ENCODE measurements around the gene FXYD6.

The FXYD6 gene

DNA sequence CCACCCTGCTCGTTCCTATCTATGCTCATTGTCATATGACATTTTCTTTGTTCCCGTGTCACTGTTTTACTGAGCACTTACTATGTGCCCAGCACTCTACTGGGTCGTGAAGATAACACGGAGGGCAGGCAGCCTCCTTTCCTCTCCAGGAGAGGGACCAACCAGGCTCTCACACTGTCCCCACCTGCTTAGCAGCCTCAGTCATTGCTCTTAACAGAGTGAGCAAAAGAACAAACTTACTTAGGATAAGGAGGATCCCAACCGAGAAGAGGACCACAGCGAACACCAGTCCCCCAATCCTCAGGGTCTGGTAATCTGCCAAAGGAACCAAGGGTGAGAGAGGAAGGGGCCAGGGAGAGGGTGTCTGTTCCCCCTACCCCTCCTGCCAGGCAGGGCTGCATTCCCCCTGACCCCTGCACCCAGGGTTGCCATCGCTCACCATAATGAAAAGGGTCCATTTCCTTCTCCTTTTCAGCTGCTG lies 34.9 kb downstream of the FXYD6 start:
- DNase-seq, result no peak

DNA sequence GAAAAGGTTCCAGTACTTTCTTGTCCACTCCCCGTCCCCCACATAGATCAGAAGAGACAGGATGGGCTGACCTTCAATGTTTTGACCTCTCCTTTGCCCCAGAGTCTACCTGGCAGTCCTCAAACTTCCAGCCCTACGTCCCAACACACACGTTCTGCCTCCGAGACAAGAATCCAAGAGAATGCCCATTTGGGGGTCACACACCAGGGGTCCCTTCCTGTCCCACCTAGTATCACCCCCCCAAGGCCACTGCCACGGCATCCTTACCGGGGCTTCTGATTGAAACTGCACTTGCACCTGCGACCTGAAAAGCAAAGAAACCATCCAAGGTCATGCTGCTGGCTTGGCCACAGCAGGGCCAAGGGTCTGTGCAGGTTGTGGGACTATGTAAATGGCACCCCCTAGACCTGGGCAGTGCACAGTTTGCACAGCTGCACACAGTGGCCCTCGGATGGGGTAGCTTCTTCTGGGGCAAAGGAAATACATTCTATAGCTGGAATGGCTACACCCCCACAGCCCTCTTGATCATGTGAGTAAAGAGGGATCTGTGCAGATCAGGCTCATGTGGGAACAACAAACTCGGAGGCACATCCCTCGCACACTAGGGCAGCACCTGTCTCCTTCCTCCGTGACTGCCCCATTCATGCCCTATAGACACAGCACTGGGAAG lies 35.4 kb downstream of the FXYD6 start:
- no peak for DNase-seq

DNA sequence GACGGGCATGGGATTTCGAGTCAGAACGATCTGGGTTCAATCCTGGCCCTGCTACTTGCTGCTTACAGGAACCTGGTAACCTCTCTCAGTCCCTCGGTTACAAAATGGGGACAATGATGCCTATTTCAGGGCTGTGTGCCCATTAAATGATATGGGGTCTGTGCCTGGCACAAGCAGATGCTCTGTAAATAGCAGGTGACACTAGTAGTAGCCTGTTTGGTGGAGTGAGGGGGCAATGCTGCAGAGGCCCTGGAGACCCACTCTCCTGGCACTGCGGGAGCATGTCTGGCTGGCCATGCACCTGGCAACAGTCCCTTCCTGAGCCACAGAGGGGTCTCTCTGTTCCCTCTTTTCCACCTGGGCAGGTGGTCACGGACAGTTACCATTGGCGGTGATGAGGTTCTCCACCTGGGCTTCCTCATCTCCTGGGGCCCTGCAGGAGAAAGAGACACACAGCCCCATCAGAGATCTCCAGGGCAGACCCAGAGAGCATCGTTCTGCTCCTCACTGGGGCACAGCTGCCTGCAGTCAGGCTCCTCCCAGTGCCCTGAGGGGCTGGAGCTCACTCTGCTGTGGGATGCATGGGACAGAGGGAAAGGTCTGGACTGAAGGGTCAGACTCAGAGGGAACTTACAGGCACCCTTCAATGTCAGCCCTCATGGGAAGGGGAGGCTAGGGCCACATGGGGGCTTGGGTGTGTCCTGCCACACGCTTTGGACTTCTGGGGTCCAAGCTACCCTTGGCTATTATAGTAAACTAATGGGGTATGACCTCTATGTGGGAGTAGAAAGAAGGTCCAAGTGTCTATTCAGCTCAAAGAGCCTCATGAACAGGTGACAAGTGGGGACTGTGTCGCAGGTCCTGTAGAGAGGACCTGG lies 36.3 kb downstream of the FXYD6 start:
- DNase-seq, result no peak

GRCh38 chr11:117839380-117839881 lies 37.0 kb downstream of the FXYD6 start:
- no peak for DNase-seq

DNA sequence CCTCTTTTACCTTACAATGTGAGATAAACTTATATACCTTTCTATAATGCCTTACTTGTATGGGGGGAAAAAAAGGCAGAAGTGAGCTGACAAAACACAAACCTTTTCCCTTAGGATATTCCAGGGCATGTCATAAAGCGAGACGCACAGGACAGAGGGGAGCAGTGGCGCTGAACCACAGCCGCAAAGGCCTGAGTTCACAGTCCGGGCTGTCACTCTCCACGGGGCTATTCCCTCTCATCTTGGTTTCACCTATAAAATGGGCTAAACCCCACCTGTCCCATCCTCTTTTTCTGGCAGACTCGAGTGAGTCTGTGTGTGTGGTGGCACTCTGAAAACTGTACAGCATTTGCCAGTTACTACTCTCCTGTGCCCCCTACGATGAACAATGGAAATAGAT lies 37.6 kb downstream of the FXYD6 start:
- no peak for DNase-seq

- DNase-seq, result no peak
Measured at GRCh38 chr11:117837791-117838190, 38.7 kb downstream of the FXYD6 start.

DNA sequence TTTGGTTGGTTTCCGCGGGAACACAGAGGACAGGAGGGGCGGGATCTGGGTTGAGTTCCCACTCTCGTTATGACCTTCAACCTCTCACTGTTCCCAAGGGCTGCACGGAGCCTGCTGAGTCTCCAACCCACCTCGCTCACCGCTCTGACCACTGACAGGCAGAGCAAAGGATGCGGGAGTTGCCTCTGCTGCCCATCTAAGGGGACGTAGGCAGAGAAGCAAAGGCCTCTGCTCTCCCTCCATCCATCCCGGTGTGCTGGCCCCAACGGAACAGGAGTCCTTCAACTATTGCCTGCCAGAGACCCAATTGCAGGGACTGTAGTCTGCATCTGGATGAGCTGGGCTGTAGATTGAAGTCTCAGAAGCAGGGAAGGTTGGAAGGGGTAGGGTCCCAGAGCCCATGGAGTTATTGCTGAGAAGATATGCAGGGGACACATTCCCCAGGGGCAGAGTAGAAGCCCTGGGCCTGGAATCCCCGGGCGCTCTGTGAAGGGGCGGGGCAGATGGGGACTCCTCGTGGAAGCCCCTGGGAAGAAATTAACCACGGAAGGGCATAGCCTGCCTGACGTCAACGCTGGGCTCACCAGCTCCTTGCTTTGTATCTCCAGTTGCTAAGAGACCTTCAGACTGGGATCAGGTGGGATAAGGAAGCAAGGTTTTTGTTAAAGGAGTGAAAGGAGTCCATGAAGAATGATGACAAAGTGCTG lies 39.2 kb downstream of the FXYD6 start:
- no peak for DNase-seq

DNA sequence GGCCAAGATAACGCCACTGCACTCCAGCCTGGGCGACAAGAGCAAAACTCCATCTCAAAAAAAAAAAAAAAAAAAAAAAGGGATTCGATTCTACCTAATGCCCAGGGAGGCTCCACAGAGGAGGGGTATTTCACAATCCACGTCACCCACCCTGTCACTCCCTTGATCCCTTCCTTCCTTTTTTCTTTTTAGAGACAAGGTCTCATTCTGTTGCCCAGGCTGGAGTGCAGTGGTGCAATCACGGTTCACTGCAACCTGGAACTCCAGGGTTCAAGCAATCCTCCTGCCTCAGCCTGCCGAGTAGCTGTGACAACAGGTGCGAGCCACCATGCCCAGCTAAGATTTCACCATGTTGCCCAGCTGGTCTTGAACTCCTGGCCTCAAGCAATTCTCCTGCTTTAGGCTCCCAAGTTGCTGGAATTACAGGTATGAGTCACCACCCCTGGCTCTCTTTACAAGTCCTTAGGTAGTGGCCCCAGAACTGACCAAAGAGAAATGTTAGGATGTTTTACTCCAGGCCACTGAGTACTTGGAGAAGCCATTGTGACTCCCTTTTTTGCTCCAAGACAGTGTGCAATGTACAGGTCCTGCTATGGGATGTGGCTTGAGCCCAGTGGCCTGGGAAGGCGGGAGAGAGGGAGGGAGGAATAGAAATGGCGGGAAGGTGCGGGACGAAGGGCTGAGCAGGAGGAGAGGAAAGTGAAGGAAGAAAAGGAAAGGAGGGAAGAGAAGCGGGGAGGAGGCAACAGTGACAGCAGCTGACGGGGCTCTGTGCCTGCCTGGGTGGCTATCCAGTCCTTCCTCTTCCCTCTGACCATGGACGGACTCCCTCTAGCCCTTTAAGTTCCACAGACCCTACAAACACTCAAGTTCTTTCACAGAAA lies 40.1 kb downstream of the FXYD6 start:
- no peak for DNase-seq

GRCh38 chr11:117835576-117835975 lies 40.9 kb downstream of the FXYD6 start:
- DNase-seq, result no peak

DNA sequence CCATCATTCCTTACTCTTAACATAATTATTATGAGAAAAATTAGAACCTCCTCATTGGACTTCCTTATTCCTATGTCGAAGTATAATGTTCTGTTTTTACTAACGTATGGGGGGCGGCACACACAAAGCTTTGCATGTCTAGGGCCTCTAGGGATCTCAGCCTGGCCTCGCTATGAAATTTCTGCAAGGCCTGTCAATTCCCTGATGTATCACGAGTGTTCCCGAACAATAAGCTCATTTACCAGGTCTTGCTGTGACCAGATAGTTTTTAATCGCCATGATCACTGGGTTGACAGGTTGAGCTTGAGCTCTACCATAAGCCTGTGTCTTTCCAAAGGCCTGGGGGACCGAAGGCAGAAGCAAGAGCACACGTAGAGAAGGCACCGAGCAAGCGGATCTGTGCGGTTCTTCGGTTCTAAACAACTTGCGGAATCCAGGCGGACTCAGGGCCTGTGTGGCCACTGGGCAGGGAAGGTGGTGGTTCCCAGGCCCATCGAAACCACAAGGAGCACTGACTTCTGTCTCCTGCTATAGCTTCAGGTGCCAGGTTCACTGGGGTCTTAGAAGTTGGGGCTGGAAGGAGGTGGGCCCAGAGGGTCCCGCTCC lies 41.5 kb downstream of the FXYD6 start:
- DNase-seq, result no peak

DNA sequence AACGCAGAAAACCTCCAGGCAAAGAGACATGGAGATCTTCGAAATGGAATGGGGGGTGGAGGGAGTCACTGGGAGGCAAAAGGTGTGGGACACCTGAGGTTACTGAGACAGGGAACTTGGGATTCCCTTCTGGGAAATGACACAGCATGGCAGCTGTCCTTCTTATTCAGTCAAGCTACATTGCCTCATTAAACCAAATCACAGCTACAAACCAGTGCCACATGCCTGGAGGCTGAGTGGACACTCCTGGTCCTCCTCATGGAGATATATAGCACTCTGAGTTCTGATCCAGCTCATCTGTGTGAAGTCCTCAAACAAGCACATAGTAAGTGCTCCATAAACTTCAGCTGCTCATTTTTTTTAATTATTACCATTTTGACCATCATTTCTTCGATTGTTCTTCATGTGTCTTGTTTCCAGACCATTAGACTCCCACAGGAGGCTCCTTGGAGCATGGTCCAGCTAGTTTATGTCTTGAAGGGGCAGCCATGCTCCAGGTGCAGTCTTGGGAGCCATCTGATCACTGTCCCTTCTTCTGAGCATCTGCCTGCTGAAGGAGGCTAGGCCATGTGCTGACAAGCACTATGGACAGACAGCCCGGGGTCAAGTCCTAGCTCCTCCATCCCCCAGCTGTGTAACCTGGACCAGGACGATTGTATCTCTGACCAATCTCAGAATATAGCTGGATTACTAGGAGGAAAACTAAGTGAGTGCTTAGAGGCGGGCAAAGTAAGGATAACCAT lies 42.2 kb downstream of the FXYD6 start:
- no peak for DNase-seq

GRCh38 chr11:117833401-117833891 lies 43.0 kb downstream of the FXYD6 start:
- DNase-seq, result no peak

DNA sequence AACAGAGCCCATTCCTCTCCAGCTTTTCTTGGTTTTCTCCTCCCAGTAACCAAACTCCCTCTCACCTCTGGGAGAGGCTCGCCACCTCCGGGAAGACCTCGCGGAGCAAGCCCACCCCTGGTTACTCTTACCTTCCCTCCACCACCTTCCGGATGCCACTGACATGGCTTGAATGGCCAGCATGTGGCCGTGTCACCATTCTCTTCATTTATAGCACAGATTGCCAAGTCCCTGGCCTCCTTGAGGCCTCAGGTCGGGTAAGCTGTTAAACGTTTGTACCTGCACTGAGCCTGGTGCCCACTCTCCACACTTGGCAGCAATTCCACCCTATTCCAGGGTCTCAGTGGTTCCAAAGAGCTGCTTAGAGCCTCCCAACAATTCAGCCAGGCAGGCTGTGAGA lies 43.9 kb downstream of the FXYD6 start:
- DNase-seq, result no peak

- DNase-seq, result no peak
Measured at GRCh38 chr11:117831661-117832415, 44.6 kb downstream of the FXYD6 start.

- DNase-seq, result no peak
Measured at GRCh38 chr11:117830674-117831351, 45.6 kb downstream of the FXYD6 start.

GRCh38 chr11:117830072-117830471 lies 46.4 kb downstream of the FXYD6 start:
- no peak for DNase-seq

- no peak for DNase-seq
Measured at GRCh38 chr11:117829369-117829725, 47.1 kb downstream of the FXYD6 start.

GRCh38 chr11:117828611-117829368 lies 47.7 kb downstream of the FXYD6 start:
- DNase-seq, result no peak
